NCI-H2227 treated with DMSO at 0.1 percent for 48 hours (cell line): ENCODE data around the gene NPAS3.

Source experiments
- DNase-seq: peaks from one replicate; lab custom pipeline; 2025; lab: John Stamatoyannopoulos, UW

The NPAS3 gene

GRCh38 chr14:33642080-33642479 lies 703.4 kb downstream of the NPAS3 start:
- peak; percentile 22 for DNase-seq

GRCh38 chr14:33642691-33643244 lies 704.1 kb downstream of the NPAS3 start:
- no peak for DNase-seq

- no peak for DNase-seq
Measured at GRCh38 chr14:33643426-33644181, 704.9 kb downstream of the NPAS3 start.

GRCh38 chr14:33646692-33647260 lies 708.1 kb downstream of the NPAS3 start:
- DNase-seq, result no peak

GRCh38 chr14:33647385-33647786 lies 708.7 kb downstream of the NPAS3 start:
- no peak for DNase-seq

- DNase-seq, result no peak
Measured at GRCh38 chr14:33650430-33650829, 711.8 kb downstream of the NPAS3 start.

GRCh38 chr14:33652566-33653307 lies 714.1 kb downstream of the NPAS3 start:
- DNase-seq, result no peak

GRCh38 chr14:33653308-33653695 lies 714.6 kb downstream of the NPAS3 start:
- no peak for DNase-seq

GRCh38 chr14:33655421-33655820 lies 716.7 kb downstream of the NPAS3 start:
- no peak for DNase-seq

GRCh38 chr14:33657476-33657875 lies 718.8 kb downstream of the NPAS3 start:
- no peak for DNase-seq

GRCh38 chr14:33660248-33660647 lies 721.6 kb downstream of the NPAS3 start:
- DNase-seq, result no peak

GRCh38 chr14:33661101-33661500 lies 722.4 kb downstream of the NPAS3 start:
- DNase-seq, result no peak

GRCh38 chr14:33668066-33668465 lies 729.4 kb downstream of the NPAS3 start:
- DNase-seq, result no peak

GRCh38 chr14:33669111-33669510 lies 730.4 kb downstream of the NPAS3 start:
- no peak for DNase-seq

- no peak for DNase-seq
Measured at GRCh38 chr14:33670235-33670634, 731.6 kb downstream of the NPAS3 start.

GRCh38 chr14:33671556-33671955 lies 732.9 kb downstream of the NPAS3 start:
- DNase-seq, result no peak

GRCh38 chr14:33674927-33675326 lies 736.2 kb downstream of the NPAS3 start:
- DNase-seq, result no peak

- no peak for DNase-seq
Measured at GRCh38 chr14:33675415-33676130, 736.9 kb downstream of the NPAS3 start.

- no peak for DNase-seq
Measured at GRCh38 chr14:33676135-33676566, 737.5 kb downstream of the NPAS3 start.

GRCh38 chr14:33676891-33677290 lies 738.2 kb downstream of the NPAS3 start:
- no peak for DNase-seq

- DNase-seq, result no peak
Measured at GRCh38 chr14:33678005-33678404, 739.3 kb downstream of the NPAS3 start.

- DNase-seq, result no peak
Measured at GRCh38 chr14:33679025-33679424, 740.3 kb downstream of the NPAS3 start.
